Loucy (cell line): Measurements from ENCODE around the gene MAB21L4.

Source experiments
- CTCF ChIP-seq: fragments of 200-600 bp; sonication (generic); conservative IDR thresholded peaks from 2 replicates; pipeline ENCODE4 v1.5.1; 2014; ENCODE audit warnings: mild to moderate bottlenecking, antibody characterized with exemption, low read length
- EZH2phosphoT487 ChIP-seq: fragments of 200-600 bp; IDR thresholded peaks from 2 replicates; pipeline ENCODE4 v1.6.1; 2018; ENCODE audit warnings: antibody characterized with exemption, mild to moderate bottlenecking, moderate library complexity, borderline replicate concordance

GRCh38 chr2:240936106-240936505 is 40.1 kb upstream of the MAB21L4 start:
- TF ChIP-seq CTCF (no peak), EZH2phosphoT487 (no peak)
